HCT116 (cell line): Measurements from ENCODE around the gene TCTA. TPM values are rescaled to one million over a fixed set of nuclear protein-coding genes. Genes with fewer than 3 reads are reported as not detected.

ENCODE experiments used
- ATAC-seq: fragments of 200-7000 bp; cut with Tn5 transposase; 2 replicates; pipeline ENCODE4 v1.9.1; 2020; ENCODE audit warnings: mild to moderate bottlenecking, moderate library complexity
- BruUV-seq: library from RNA; stranded (reverse); fragments of 400-500 nt; replicated peaks from 2 replicates; lab custom pipeline; 2021; lab: Mats Ljungman, UMichigan
- CTCF ChIA-PET: fragments of 300-600 bp; sonication (Branson Sonifier 250); formaldehyde crosslinking; loops from one replicate; lab custom pipeline; 2021; ENCODE audit warnings: antibody characterized with exemption; lab: Charles Lee
- POLR2A ChIA-PET: fragments of 300-600, 350-600 bp; sonication (Branson Sonifier 250); formaldehyde crosslinking; loops from one replicate; lab custom pipeline; 2021; ENCODE audit warnings: antibody characterized with exemption; lab: Charles Lee
- RAD21 ChIA-PET, 2 experiments: fragments of 300-600 bp; sonication (Branson Sonifier 250); formaldehyde crosslinking; loops; one replicate each; lab custom pipeline; 2023; ENCODE audit warnings: low total read pairs in 2 of 2; ENCODE audit not compliant: uncharacterized antibody in 2 of 2, unreplicated experiment in 2 of 2, low non-redundant PET in 1 of 2; lab: Charles Lee
- DNase-seq: peaks from one replicate; pipeline ENCODE4 v3.0.0-alpha.2; 2010; ENCODE audit warnings: low read depth, low spot score
- H2AFZ ChIP-seq: fragments of 200-600 bp; shearing (Covaris generic), sonication (generic); 2 replicates; pipeline ENCODE4 v1.6.1; 2017; ENCODE audit warnings: low read depth, mixed run types, mixed read lengths, antibody characterized with exemption, low read length; ENCODE audit not compliant: poor library complexity, severe bottlenecking
- H3K27ac ChIP-seq: 2 replicates; pipeline ENCODE4 v1.5.1; 2012; ENCODE audit warnings: low read depth, low read length
- H3K27me3 ChIP-seq: fragments of 200-600 bp; sonication (generic); 2 replicates; pipeline ENCODE4 v1.6.1; 2016; ENCODE audit warnings: mixed run types, low read length, mixed read lengths; ENCODE audit not compliant: insufficient read depth
- H3K36me3 ChIP-seq, 2 experiments: fragments of 200-500 bp in 1 of 2; fragments of 200-600 bp in 1 of 2; sonication (Bioruptor generic) in 1 of 2; sonication (generic) in 1 of 2; 2 replicates each; pipeline versions ENCODE4 v1.5.1 to v1.6.1; 2014 to 2016; ENCODE audit warnings: low read length in 2 of 2, inconsistent platforms in 1 of 2, mixed read lengths in 1 of 2, mixed run types in 1 of 2; ENCODE audit not compliant: insufficient read depth in 2 of 2, control insufficient read depth in 1 of 2
- H3K4me1 ChIP-seq, 2 experiments: fragments of 200-600 bp in 1 of 2; sonication (generic) in 1 of 2; 2 replicates each; pipeline versions ENCODE4 v1.5.1 to v1.6.1; 2012 to 2017; ENCODE audit warnings: low read length in 2 of 2, inconsistent platforms in 1 of 2, mild to moderate bottlenecking in 1 of 2, mixed read lengths in 1 of 2, mixed run types in 1 of 2, moderate library complexity in 1 of 2; ENCODE audit not compliant: insufficient read depth in 2 of 2, control insufficient read depth in 1 of 2
- H3K4me2 ChIP-seq: fragments of 200-600 bp; sonication (generic); 2 replicates; pipeline ENCODE4 v1.6.1; 2017; ENCODE audit warnings: mixed run types, low read length, mixed read lengths
- H3K4me3 ChIP-seq, 2 experiments: fragments of 200-600 bp in 1 of 2; sonication (generic) in 1 of 2; replicated peaks in 1 of 2; 2 replicates each; pipeline ENCODE4 v1.5.1; 2011 to 2016; ENCODE audit warnings: low read length in 2 of 2, control low read depth in 1 of 2, low read depth in 1 of 2, mild to moderate bottlenecking in 1 of 2, mixed read lengths in 1 of 2, mixed run types in 1 of 2
- H3K79me2 ChIP-seq: fragments of 200-600 bp; sonication (generic); 2 replicates; pipeline ENCODE4 v1.6.1; 2017; ENCODE audit warnings: mild to moderate bottlenecking, mixed run types, low read length, moderate library complexity, mixed read lengths; ENCODE audit not compliant: insufficient read depth
- H3K9ac ChIP-seq: fragments of 200-600 bp; sonication (generic); 2 replicates; pipeline ENCODE4 v1.6.1; 2016; ENCODE audit warnings: low read length, mixed read lengths
- H3K9me2 ChIP-seq: fragments of 200-600 bp; sonication (generic), shearing (Covaris generic); 2 replicates; pipeline ENCODE4 v1.6.1; 2017; ENCODE audit warnings: mixed run types, mild to moderate bottlenecking, moderate library complexity; ENCODE audit not compliant: insufficient read depth
- H3K9me3 ChIP-seq, 2 experiments: fragments of 200-500 bp in 1 of 2; fragments of 200-600 bp in 1 of 2; sonication (Bioruptor generic) in 1 of 2; sonication (generic) in 1 of 2; 2 replicates each; pipeline ENCODE4 v1.6.1; 2014 to 2017; ENCODE audit warnings: low read length in 2 of 2, mixed read lengths in 2 of 2, inconsistent platforms in 1 of 2, low read depth in 1 of 2, mild to moderate bottlenecking in 1 of 2, mixed run types in 1 of 2, moderate library complexity in 1 of 2; ENCODE audit not compliant: control insufficient read depth in 1 of 2, insufficient read depth in 1 of 2
- H4K20me1 ChIP-seq: fragments of 200-600 bp; sonication (generic), shearing (Covaris generic); 2 replicates; pipeline ENCODE4 v1.6.1; 2017; ENCODE audit warnings: mixed run types, mild to moderate bottlenecking, moderate library complexity; ENCODE audit not compliant: insufficient read depth
- CTCF ChIP-seq, 3 experiments: fragments of 200-600 bp in 1 of 3; sonication (generic) in 1 of 3; IDR thresholded peaks in 2 of 3; conservative IDR thresholded peaks in 1 of 3; 2 replicates each; pipeline ENCODE4 v1.5.1; 2012 to 2017; ENCODE audit warnings: low read depth in 2 of 3, low read length in 2 of 3, antibody characterized with exemption in 1 of 3, borderline replicate concordance in 1 of 3, control low read depth in 1 of 3, mild to moderate bottlenecking in 1 of 3, mixed read lengths in 1 of 3, mixed run types in 1 of 3, moderate library complexity in 1 of 3; ENCODE audit not compliant: insufficient read depth in 1 of 3
- ELF1 ChIP-seq: IDR thresholded peaks from 2 replicates; pipeline ENCODE4 v1.6.1; 2012; ENCODE audit warnings: low read depth, borderline replicate concordance
- FOSL1 ChIP-seq: IDR thresholded peaks from 2 replicates; pipeline ENCODE4 v1.6.1; 2012; ENCODE audit warnings: low read depth
- SRF ChIP-seq: IDR thresholded peaks from 2 replicates; pipeline ENCODE4 v1.6.1; 2012; ENCODE audit warnings: low read depth
- TCF7L2 ChIP-seq: IDR thresholded peaks from 2 replicates; pipeline ENCODE4 v1.7.0; 2011; ENCODE audit warnings: borderline replicate concordance, inconsistent platforms; ENCODE audit not compliant: insufficient read depth, insufficient read length; ENCODE audit errors: extremely low read depth
- YY1 ChIP-seq: IDR thresholded peaks from 2 replicates; pipeline ENCODE4 v1.6.1; 2011; ENCODE audit warnings: low read length, low read depth, moderate library complexity, mild to moderate bottlenecking; ENCODE audit not compliant: insufficient replicate concordance; ENCODE audit errors: extremely low read depth
- ZFX ChIP-seq: fragments of 450-650 bp; IDR thresholded peaks from 2 replicates; pipeline ENCODE4 v1.6.1; 2017
- intact Hi-C: fragments of 100-400 bp; cut with micrococcal nuclease; formaldehyde crosslinking; loops from 2 replicates; pipeline ENCODE4 v1.10.0; 2022
- total RNA-seq: library from RNA; stranded (reverse); gene quantifications from one replicate; pipeline ENCODE4 v1.2.1, GENCODE V29; 2021; ENCODE audit not compliant: unreplicated experiment
- TF ChIP-seq, protein P1 (sequence below): IDR thresholded peaks from 2 replicates; pipeline ENCODE4 v1.6.1; 2012
- TF ChIP-seq, protein P2 (sequence below): IDR thresholded peaks from 2 replicates; pipeline ENCODE4 v1.6.1; 2011; ENCODE audit warnings: mild to moderate bottlenecking, low read length, moderate library complexity; ENCODE audit not compliant: insufficient replicate concordance; ENCODE audit errors: extremely low read depth

TCTA gene
- total RNA-seq, 1 experiment from 2014 or later = 11.9 TPM

DNA sequence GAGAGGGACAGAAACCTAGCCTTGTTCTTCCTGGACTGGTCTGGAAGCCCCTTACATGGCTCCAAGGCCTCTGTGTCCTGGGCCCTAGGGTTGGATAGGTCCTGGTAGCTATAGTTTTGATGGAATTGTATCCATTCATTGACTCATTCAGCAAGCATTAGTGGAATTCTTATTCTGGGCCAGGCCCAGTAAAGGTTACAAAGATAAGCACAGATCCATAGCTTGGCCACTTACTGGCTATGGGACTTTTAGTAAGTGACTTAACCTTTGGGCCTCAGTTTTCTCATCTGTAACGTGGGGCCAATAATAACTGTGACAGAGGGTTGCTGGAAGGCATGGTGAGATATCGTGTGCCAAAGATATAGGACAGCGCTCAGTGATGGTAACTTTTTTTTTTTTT is 44.2 kb downstream of the TCTA start:
- Histone ChIP-seq H3K36me3 (no peaks in the 10 kb centered on the region), H3K4me2 (peak overlapping the region; percentile 36), H2AFZ (no peak overlapping the region), H3K9ac (no peak overlapping the region), H3K27ac (no peak overlapping the region), H3K27me3 (no peaks in the 10 kb centered on the region), H3K9me3 (no peaks in the 10 kb centered on the region), H3K9me2 (no peaks in the 10 kb centered on the region), H3K4me1 (peaks cover 7 to 29% of the 10 kb centered on the region in 2 experiments), H4K20me1 (no peaks in the 10 kb centered on the region), H3K4me3 (no peak overlapping the region), H3K79me2 (no peaks in the 10 kb centered on the region)
- BruUV-seq = no TSS peak
- TF ChIP-seq FOSL1 (no peak), TCF7L2 (no peak), SRF (no peak), ELF1 (no peak), YY1 (no peak), ZFX (no peak), CTCF (IDR thresholded peaks at IDR 0.05 in 2 of 3, conservative IDR thresholded peaks at IDR 0.05 in 1 of 3; ENCODE audit: borderline replicate concordance in 1 of 3, insufficient read depth in 1 of 3, low read depth in 2 of 3, low read length in 2 of 3) (no peak)
- TF ChIP-seq, protein P1, sequence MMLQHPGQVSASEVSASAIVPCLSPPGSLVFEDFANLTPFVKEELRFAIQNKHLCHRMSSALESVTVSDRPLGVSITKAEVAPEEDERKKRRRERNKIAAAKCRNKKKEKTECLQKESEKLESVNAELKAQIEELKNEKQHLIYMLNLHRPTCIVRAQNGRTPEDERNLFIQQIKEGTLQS = no peak
- TF ChIP-seq, protein P2, sequence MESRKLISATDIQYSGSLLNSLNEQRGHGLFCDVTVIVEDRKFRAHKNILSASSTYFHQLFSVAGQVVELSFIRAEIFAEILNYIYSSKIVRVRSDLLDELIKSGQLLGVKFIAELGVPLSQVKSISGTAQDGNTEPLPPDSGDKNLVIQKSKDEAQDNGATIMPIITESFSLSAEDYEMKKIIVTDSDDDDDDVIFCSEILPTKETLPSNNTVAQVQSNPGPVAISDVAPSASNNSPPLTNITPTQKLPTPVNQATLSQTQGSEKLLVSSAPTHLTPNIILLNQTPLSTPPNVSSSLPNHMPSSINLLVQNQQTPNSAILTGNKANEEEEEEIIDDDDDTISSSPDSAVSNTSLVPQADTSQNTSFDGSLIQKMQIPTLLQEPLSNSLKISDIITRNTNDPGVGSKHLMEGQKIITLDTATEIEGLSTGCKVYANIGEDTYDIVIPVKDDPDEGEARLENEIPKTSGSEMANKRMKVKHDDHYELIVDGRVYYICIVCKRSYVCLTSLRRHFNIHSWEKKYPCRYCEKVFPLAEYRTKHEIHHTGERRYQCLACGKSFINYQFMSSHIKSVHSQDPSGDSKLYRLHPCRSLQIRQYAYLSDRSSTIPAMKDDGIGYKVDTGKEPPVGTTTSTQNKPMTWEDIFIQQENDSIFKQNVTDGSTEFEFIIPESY = no peak
- DNase-seq = no peak
- ChIA-PET RAD21 (no interaction called here), CTCF (no interaction called here), POLR2A (interaction anchor here (1.2 kb wide), 1 partner anchor 13 kb away, joined by 3 read pairs; the partner anchor contains the start of gene DAG1)
- intact Hi-C loops = no loop called here
- peak; percentile 21; the same call in 1 of the 2 replicates for ATAC-seq
